Measurements from ENCODE around the gene RPGRIP1L. TPM values are rescaled to one million over a fixed set of nuclear protein-coding genes. Genes with fewer than 3 reads are reported as not detected.
A peak's percentile ranks its signal among the peaks of the same experiment; 100 is the strongest.

RPGRIP1L gene
- total and polyA plus RNA-seq, 2 of the 13 experiments (the other 11 are each of a cell fraction or from before 2014, with no cell fraction given) = 5.0 to 13.5 TPM

- CTCF ChIA-PET (ENCODE audit: low intra/inter-chr PET ratio, low total read pairs) = no interaction called here
- intact Hi-C loops (cut with micrococcal nuclease; ENCODE audit: unreplicated experiment) = no loop called here
Measured at GRCh38 chr16:53673189-53673588, 30.5 kb downstream of the RPGRIP1L start.

GRCh38 chr16:53672461-53672860 is 31.2 kb downstream of the RPGRIP1L start:
- no peak overlapping the region for H3K4me2 ChIP-seq (ENCODE audit: low read depth, low read length)
- in situ Hi-C loops (cut with HindIII; ENCODE audit: extremely low pct_ligation_motif_present, low pct_unique_long_range_greater_than_20kb) = no loop called here
- H3K27ac ChIP-seq (ENCODE audit: extremely low read length, insufficient read depth, low read length) = peak overlapping the region; percentile 25
- no peak overlapping the region for H3K4me3 ChIP-seq (replicated peaks in 1 of 3; ENCODE audit: insufficient read depth in 1 of 3, low read depth in 2 of 3, low read length in 3 of 3)
- H4K20me1 ChIP-seq (ENCODE audit: insufficient read depth, low read length) = no peaks in the 10 kb centered on the region
- CTCF ChIA-PET (ENCODE audit: low intra/inter-chr PET ratio, low total read pairs) = no interaction called here
- no peaks in the 10 kb centered on the region for H3K79me2 ChIP-seq (ENCODE audit: insufficient read depth, low read length)
- no peak overlapping the region for H3K9ac ChIP-seq (ENCODE audit: insufficient read depth, low read depth, low read length)
- H2AFZ ChIP-seq (ENCODE audit: low read length) = no peak overlapping the region
- no peaks in the 10 kb centered on the region for H3K27me3 ChIP-seq (ENCODE audit: control insufficient read depth in 1 of 2, insufficient read depth in 2 of 2, low read length in 2 of 2)
- BruUV-seq (replicated peaks) = no TSS peak
- no peak for FAIRE-seq
- peak; percentile 80 for ATAC-seq
- H3K9me3 ChIP-seq (ENCODE audit: low read length) = no peaks in the 10 kb centered on the region
- POLR2A ChIA-PET = no interaction called here
- peaks cover 15% of the 10 kb centered on the region for H3K4me1 ChIP-seq (ENCODE audit: insufficient read depth, low read length)
- DNase-seq (ENCODE audit: low spot score) = peak; percentile 80
- H3K36me3 ChIP-seq (replicated peaks in 1 of 2; ENCODE audit: control insufficient read depth in 1 of 2, insufficient read depth in 2 of 2, low read length in 2 of 2) = no peaks in the 10 kb centered on the region; a peak in 1 of 5 replicates
- intact Hi-C loops (cut with micrococcal nuclease; ENCODE audit: unreplicated experiment) = no loop called here
- TF ChIP-seq CEBPB (IDR thresholded peaks at IDR 0.05; ENCODE audit: borderline replicate concordance, low read depth, low read length) = peak; percentile 84; the same call in 1 of the 2 replicates
- peak; percentile 32; the same call in 1 of the 2 replicates for TF ChIP-seq BCL6 (CRISPR knock-in tag; IDR thresholded peaks at IDR 0.05)
- 0 out of 2 replicates have a peak, but pooled peaks have one; percentile 30 for TF ChIP-seq ZGPAT (CRISPR knock-in tag; IDR thresholded peaks at IDR 0.05)
- TF ChIP-seq ARID5B (CRISPR knock-in tag; IDR thresholded peaks at IDR 0.05) = peak; percentile 85
- TF ChIP-seq MIXL1 (CRISPR knock-in tag; IDR thresholded peaks at IDR 0.05) = 0 out of 2 replicates have a peak, but pooled peaks have one; percentile 6
- TF ChIP-seq FOXJ3 (CRISPR knock-in tag; IDR thresholded peaks at IDR 0.05; ENCODE audit: borderline replicate concordance) = peak; percentile 79; the same call in 1 of the 2 replicates
- 0 out of 2 replicates have a peak, but pooled peaks have one; percentile 20 for TF ChIP-seq ZNF264 (CRISPR knock-in tag; IDR thresholded peaks at IDR 0.05)
- TF ChIP-seq FOXA3 (CRISPR knock-in tag; IDR thresholded peaks at IDR 0.05) = peak; percentile 95
- TF ChIP-seq ZNF720 (CRISPR knock-in tag; IDR thresholded peaks at IDR 0.05) = no peak
- no peak for TF ChIP-seq CCAR2 (optimal IDR thresholded peaks at IDR 0.05; ENCODE audit: low read depth, low read length)
- TF ChIP-seq CENPBD1 (CRISPR knock-in tag; IDR thresholded peaks at IDR 0.05; ENCODE audit: borderline replicate concordance, low read depth) = no peak
- TF ChIP-seq NFYC (CRISPR knock-in tag; IDR thresholded peaks at IDR 0.05) = no peak
- TF ChIP-seq HMG20A (CRISPR knock-in tag; IDR thresholded peaks at IDR 0.05; ENCODE audit: borderline replicate concordance) = peak; percentile 35; the same call in 1 of the 2 replicates

More at GRCh38 chr16:53673189-53673588, 30.5 kb downstream of the RPGRIP1L start:
- Histone ChIP-seq H3K27ac (ENCODE audit: extremely low read length, insufficient read depth, low read length) (no peak overlapping the region), H3K27me3 (ENCODE audit: control insufficient read depth in 1 of 2, insufficient read depth in 2 of 2, low read length in 2 of 2) (no peaks in the 10 kb centered on the region), H3K9ac (ENCODE audit: insufficient read depth, low read depth, low read length) (no peak overlapping the region), H3K36me3 (replicated peaks in 1 of 2; ENCODE audit: control insufficient read depth in 1 of 2, insufficient read depth in 2 of 2, low read length in 2 of 2) (no peaks in the 10 kb centered on the region; a peak in 1 of 5 replicates), H3K4me1 (ENCODE audit: insufficient read depth, low read length) (peaks cover 14% of the 10 kb centered on the region), H3K79me2 (ENCODE audit: insufficient read depth, low read length) (no peaks in the 10 kb centered on the region), H2AFZ (ENCODE audit: low read length) (no peak overlapping the region), H3K4me3 (replicated peaks in 1 of 3; ENCODE audit: insufficient read depth in 1 of 3, low read depth in 2 of 3, low read length in 3 of 3) (no peak overlapping the region), H3K9me3 (ENCODE audit: low read length) (no peaks in the 10 kb centered on the region), H4K20me1 (ENCODE audit: insufficient read depth, low read length) (no peaks in the 10 kb centered on the region), H3K4me2 (ENCODE audit: low read depth, low read length) (no peak overlapping the region)
- peak; percentile 78 to 88 for TF ChIP-seq MAFK (conservative IDR thresholded peaks at IDR 0.05 in 1 of 2, IDR thresholded peaks at IDR 0.05 in 1 of 2; ENCODE audit: low read length in 2 of 2)
- TF ChIP-seq MAFF (IDR thresholded peaks at IDR 0.05; ENCODE audit: low read depth, low read length) = peak; percentile 77
- TF ChIP-seq ZNF768 (CRISPR knock-in tag; IDR thresholded peaks at IDR 0.05) = no peak
- 97% methylated on average over 4 of the region's 4 CpGs for WGBS (ENCODE audit: low lambda C conversion rate)
- ATAC-seq (no peak), FAIRE-seq (no peak), DNase-seq (ENCODE audit: low spot score) (no peak)
- BruUV-seq (replicated peaks) = no TSS peak
- in situ Hi-C loops (cut with HindIII; ENCODE audit: extremely low pct_ligation_motif_present, low pct_unique_long_range_greater_than_20kb) = no loop called here
- POLR2A ChIA-PET = no interaction called here
